Sigmoid colon (tissue), 4 donors: ENCODE measurements around the gene SEMA4G.

Source experiments
- EP300 ChIP-seq, 4 donors: sonication (generic); formaldehyde crosslinking; IDR thresholded peaks; one replicate each; pipeline ENCODE4 v1.6.1; 2017; ENCODE audit warnings: antibody characterized with exemption in 4 of 4
- POLR2A ChIP-seq, 2 donors: fragments of 450-650 bp; IDR thresholded peaks; one replicate each; pipeline ENCODE4 v1.6.1; 2016; ENCODE audit warnings: antibody characterized with exemption in 2 of 2, mild to moderate bottlenecking in 2 of 2, moderate library complexity in 2 of 2
- POLR2AphosphoS5 ChIP-seq, 4 donors: sonication (generic); formaldehyde crosslinking; IDR thresholded peaks; one replicate each; pipeline ENCODE4 v1.6.1; 2017; ENCODE audit warnings: antibody characterized with exemption in 4 of 4
- TF ChIP-seq, protein P1 (sequence below), 4 experiments: fragments of 450-650 bp in 3 of 4; fragments of 200-600 bp in 1 of 4; IDR thresholded peaks; one replicate each; pipeline ENCODE4 v1.5.1; 2016 to 2019; ENCODE audit warnings: antibody characterized with exemption in 4 of 4, mild to moderate bottlenecking in 3 of 4, moderate library complexity in 2 of 4

DNA sequence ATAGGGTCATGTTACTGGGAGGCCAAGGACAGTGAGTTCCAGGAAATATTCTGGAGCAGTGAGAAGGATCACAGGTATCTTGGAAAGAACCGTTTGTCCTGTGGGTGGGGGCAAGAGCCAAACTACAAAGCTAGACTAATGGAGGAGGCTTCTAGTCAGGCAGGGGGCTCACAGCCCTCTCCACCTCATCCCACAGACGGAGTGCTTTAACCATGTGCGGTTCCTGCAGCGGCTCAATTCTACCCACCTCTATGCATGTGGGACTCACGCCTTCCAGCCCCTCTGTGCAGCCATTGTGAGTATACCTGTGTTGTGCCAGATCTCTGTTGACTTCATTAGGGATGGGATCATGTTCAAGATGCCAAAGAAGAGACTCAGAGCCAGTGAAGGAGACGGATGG is 8.1 kb downstream of the SEMA4G start:
- TF ChIP-seq, protein P1, sequence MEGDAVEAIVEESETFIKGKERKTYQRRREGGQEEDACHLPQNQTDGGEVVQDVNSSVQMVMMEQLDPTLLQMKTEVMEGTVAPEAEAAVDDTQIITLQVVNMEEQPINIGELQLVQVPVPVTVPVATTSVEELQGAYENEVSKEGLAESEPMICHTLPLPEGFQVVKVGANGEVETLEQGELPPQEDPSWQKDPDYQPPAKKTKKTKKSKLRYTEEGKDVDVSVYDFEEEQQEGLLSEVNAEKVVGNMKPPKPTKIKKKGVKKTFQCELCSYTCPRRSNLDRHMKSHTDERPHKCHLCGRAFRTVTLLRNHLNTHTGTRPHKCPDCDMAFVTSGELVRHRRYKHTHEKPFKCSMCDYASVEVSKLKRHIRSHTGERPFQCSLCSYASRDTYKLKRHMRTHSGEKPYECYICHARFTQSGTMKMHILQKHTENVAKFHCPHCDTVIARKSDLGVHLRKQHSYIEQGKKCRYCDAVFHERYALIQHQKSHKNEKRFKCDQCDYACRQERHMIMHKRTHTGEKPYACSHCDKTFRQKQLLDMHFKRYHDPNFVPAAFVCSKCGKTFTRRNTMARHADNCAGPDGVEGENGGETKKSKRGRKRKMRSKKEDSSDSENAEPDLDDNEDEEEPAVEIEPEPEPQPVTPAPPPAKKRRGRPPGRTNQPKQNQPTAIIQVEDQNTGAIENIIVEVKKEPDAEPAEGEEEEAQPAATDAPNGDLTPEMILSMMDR (IDR thresholded peaks at IDR 0.05), result no peak
- TF ChIP-seq POLR2A (IDR thresholded peaks at IDR 0.05) (no peak), EP300 (IDR thresholded peaks at IDR 0.05) (no peak), POLR2AphosphoS5 (IDR thresholded peaks at IDR 0.05) (no peak)
